PC-9 (cell line): ENCODE data around the gene HSPA12B.

ENCODE experiments used
- CTCF ChIP-seq: fragments of 200-600 bp; sonication (generic); conservative IDR thresholded peaks from 2 replicates; pipeline ENCODE4 v1.6.1; 2017; ENCODE audit warnings: mixed run types, antibody characterized with exemption, mild to moderate bottlenecking, moderate library complexity
- EZH2 ChIP-seq: fragments of 200-600 bp; sonication (generic); IDR thresholded peaks from 2 replicates; pipeline ENCODE4 v1.8.0; 2017; ENCODE audit warnings: antibody characterized with exemption, low read depth

- TF ChIP-seq CTCF (no peak), EZH2 (no peak)
These were observed 19.3 kb downstream of the HSPA12B start for GRCh38 chr20:3751675-3752385.
